Measurements from ENCODE around the gene FILIP1L.
"Not testable (repeated sequence)": the region's sequence is repeated elsewhere in the genome, so short reads cannot be mapped to it uniquely, and the experiment has no call there.

FILIP1L gene

DNA sequence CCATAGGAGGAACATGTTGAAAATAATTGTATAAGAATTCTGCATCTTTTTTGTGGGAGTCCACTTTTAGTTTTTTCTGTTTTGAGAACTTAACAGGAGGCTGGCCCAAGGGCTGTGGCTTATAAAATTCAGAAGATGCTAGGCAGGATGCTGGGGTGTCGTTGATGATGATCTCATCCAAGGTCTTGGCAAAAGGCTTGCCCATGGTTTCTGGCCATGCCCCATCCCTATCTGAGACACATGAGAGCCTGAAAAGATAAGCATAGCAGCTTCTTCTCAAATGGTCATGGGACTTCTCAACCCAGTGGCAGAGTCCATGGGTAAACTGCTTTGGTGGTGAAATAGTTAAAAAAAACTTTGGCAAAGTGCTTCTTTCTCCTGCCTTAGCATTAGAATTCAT is 261.4 kb downstream of the FILIP1L start:
- DNase-seq (ENCODE audit: extremely low read depth in 1 of 2, low read depth in 1 of 2) = no peak

DNA sequence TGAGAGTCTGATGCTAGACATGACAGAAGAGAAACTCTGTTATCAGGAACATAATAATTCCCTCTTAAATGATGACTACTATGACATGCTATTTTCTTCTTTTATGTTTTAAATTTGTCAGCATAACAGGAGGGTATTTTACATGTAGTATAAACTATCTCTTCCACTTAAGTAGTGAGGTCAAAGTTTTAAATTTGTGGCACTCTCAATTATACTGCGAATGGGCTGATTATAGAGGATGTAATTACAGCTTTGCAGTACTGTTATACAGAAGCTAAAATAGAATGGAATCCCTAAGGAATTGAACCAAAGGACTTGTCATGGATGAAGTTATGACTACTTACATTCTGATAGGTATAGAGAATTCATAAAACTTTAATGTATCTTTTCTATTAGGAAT is 262.3 kb downstream of the FILIP1L start:
- no peak for DNase-seq (ENCODE audit: extremely low read depth in 1 of 2, low read depth in 1 of 2)

DNA sequence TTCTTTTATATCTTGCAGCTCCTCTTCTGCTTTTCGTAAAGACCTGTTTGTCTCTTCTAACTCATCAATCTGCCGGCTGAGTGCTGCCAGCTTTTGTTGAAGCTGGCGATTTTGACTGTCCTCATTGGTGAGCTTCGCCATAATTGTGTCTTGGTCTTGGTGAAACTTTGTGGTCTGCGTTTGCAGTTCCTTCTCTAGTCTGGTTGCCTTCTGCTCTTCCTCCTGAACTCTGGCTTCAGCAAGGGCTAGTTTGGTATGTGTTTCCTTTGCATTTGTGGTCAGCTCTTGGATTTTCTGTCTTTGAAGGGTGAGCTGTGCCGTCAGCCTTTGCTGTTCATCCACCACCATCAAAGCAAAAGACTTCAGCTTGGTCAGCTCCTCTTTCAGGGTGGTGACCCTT is 263.7 kb downstream of the FILIP1L start:
- DNase-seq (ENCODE audit: extremely low read depth in 1 of 2, low read depth in 1 of 2) = no peak

DNA sequence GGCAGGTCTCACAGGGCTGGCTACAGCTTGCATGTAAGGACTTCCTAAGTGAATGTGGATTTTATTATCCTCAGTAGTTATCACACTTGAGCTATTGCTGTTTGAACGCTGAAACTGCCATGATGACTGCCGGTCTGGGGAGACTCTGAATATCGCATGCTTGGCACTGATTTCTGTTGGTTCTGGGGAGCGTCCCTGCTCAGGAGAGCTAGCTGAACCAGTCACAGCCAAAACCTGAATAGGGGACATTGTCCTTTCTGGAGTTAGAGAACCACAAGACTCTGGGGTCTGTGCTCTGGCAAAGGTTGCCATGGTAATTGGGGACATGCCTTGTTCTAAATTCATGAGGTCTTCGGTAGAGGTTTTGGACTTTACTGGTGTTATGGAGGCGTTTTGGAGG is 265.9 kb downstream of the FILIP1L start:
- no peak for DNase-seq (ENCODE audit: extremely low read depth in 1 of 2, low read depth in 1 of 2)

DNA sequence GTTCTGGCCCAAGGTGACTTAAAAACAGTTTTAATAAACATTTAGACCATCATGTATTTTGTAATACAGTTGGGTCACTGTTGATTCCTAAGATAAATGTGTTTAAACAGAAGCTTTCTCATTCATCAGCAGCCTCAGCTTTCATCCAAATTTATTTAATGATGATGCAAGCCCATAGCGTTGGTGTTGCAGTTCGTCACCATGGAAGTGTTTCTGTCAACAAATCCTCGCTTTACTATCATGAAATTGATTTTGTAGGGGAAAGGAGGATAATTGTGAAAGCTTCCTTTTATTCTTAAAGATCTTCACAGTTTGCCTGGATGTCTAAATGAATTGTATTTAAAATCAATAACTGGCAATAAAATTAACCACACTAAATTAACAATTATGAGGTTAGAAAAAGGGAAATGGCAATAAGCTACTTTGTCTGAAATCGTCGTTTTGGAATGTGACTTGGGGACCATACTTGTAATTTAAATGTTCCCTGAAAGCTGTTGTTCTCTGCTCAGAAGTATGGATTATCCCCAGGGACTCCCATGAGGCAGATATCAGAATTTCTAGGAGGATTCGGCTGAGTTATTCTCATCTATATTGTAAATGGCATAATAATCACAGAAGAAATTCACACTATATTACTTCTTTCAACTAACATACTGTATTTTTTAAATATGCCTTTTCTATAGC is 267.7 kb downstream of the FILIP1L start:
- DNase-seq (ENCODE audit: extremely low read depth in 1 of 2, low read depth in 1 of 2) = no peak

DNA sequence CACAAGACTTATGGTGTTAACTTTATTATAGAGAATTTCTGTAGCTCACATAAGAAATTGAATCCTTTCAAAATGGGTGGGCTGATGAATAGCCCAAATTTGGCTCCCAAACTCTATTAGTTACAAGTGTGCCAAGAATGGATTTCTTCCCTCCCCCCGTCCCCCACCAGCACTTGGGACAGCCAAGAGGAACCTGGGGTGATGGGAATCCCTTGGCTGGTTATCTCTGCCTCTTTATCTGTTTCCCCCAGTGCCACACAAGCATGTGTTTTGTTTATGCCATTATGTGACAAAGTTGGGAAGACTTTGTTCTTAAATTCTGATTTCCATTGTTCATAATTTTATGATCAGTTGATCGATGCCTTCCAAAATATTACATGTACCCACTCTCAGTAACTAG is 268.3 kb downstream of the FILIP1L start:
- DNase-seq (ENCODE audit: extremely low read depth in 1 of 2, low read depth in 1 of 2) = no peak

DNA sequence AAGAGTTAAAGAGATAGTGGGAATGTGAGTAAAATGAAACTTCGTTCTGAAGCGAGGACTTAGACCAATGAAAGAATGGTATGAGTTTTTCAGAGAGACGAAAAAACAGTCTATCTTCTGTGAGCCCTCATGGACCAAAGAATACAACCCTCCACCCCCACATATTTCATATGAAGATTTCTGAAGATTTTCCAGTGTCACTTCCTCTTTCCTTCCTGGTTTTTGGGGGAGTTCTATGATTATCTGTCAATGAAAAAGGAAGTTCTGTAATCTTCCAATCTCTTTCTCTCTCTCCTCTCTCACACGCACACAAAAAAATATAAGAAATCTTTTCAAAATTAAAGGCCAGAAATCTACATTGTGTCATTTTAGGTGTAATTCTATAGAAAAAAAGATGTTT is 269.0 kb downstream of the FILIP1L start:
- DNase-seq (ENCODE audit: extremely low read depth in 1 of 2, low read depth in 1 of 2) = no peak

DNA sequence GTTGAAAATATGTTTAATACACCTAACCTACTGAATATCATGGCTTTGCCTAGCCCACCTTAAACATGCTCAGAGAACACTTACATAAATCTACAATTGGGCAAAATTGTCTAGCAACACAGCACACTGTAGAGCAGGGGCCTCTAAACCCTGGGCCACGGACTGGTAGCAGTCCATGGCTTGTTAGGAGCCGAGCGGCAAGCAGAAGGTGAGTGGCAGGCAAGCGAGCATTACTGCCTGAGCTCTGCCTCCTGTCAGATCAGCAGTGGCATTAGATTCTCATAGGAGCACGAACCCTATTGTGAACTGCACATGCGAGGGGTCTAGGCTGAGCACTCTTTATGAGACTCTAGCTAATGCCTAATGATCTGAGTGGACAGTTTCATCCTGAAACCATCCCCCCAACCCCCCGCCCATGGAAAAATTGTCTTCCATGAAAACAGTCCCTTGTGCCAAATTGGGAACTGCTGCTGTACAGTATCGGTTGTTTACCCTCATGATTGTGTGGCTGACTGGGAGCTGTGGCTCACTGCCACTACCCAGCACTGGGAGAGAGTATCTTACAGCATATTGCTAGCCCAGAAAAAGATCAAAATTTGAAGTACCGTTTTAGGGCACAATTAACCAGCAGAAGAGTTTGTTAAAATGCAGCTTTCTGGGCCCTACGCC is 270.6 kb downstream of the FILIP1L start:
- no peak for DNase-seq (ENCODE audit: extremely low read depth in 1 of 2, low read depth in 1 of 2)

DNA sequence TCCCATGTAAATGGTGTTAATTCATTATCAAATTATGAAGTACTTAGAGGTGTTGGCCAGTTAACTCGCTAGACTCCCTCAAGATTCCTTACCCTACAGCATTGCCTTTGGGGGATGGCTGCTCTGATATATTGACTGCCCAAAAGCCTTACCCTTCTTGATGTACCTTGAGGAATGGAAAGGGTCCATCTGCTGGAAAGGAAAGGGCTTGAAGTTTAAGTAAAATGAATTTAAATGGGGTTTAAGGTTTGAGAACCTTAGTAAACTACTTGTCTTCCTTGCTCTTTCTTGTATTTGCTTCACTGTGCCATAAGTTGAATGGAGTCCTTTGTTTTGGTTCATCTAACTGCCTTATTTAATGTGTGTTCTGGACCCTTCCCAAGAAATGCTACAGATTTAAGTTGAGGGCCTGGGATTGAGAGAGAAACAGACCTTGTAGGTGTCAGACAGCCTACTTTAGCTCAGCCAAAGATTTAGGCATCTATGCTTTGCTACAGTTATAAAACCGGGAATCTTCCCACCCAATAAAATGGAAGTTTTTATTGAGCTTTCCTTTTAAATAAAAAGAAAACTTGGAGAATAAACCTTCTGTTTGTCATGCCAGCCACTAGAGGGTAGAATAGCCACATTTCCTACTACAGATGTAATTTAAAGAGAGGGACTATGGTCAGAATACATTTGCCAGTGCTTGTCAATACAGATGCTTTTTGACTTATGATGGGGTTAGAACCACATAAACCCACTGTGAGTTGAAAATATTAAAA is 271.3 kb downstream of the FILIP1L start:
- DNase-seq (ENCODE audit: extremely low read depth in 1 of 2, low read depth in 1 of 2) = no peak

DNA sequence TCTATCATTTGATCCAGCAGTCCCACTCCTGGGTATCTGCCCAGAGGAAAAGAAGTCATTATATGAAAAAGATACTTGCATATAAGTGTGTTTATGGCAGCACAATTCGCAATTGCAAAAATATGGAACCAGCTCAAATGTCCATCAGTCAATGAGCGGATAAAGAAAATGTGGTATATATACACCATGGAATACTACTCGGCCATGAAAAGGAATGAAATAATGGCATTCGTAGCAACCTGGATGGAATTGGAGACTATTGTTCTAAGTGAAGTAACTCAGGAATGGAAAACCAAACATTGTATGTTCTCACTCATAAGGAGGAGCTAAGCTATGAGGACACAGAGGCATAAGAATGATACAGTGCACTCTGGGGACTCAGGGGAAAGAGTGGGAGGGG is 272.4 kb downstream of the FILIP1L start:
- DNase-seq (ENCODE audit: extremely low read depth in 1 of 2, low read depth in 1 of 2) = not testable (repeated sequence)

DNA sequence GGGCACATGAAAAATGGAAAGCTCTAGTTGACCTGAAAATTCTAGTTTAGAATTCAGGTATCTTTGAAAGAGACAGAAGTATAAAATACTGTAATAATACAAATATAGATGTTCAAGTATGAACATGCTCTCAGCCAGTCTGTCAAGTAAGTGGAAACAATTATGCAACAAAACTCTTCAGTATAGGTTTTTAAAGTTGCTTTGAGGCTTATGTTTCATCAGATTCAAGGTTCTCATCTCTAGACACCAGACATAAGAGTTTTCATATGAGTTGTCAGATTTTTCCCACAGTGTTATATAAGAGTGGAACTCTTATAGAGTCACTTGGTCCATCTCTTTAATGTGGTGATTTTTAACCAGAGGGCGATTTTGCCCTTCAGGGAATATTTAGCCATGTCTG is 274.7 kb downstream of the FILIP1L start:
- no peak for DNase-seq (ENCODE audit: extremely low read depth in 1 of 2, low read depth in 1 of 2)

DNA sequence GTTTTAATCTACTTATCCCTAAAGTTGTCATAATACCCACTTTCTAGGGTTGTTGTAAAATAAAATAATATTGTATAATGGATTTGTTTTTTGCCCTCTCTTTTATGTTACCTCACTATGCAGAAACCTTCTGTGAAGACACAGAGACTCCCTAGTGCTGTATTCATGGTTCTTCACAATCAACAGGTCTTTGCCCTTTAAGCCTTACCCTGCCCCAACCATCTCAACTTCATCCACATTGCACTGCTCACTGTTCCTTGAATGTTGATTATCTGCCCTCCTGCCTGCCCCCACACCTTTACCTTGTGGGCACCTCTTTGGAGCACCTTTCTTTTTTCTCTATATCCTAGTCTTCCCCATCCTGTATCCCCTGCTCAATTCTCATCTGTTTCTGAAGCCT is 275.5 kb downstream of the FILIP1L start:
- no peak for DNase-seq (ENCODE audit: extremely low read depth in 1 of 2, low read depth in 1 of 2)

DNA sequence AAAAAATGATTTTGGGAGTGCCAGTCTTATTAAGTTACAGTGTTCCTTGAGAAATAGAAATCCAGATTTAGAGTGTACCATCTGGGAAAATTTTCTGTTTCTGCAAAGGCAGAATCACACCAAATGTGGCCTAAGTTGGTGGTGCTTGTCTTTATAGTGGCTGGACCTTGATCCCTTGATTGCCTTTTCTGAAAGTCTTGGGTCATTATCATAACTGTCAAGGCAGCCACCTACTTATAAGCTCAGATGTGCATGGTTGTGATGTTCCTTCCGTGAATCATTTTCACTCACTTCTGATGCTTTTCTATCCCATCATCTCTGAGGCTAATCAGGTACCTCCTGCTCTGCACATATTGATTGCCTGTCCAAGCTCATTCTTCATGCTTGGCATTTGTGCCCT is 276.6 kb downstream of the FILIP1L start:
- no peak for DNase-seq (ENCODE audit: extremely low read depth in 1 of 2, low read depth in 1 of 2)

DNA sequence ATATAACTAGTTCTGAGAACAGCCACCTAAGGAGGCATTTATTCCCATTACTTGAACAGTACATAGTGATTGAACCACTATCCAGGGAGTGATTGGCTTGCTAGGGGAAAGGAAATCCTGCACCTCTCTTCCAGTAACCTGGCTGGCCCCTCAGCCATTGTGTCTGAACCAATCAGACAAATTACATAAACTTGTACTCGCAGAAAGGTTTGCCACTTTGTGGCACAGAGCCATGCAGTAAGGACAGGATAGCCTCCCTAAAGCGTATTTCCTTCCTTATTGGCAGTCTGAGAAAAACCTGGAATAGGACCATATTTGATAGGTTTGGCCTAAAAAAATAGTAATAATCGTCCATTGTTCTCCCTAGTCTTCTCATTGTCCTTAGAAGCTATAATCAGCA is 277.6 kb downstream of the FILIP1L start:
- DNase-seq (ENCODE audit: extremely low read depth in 1 of 2, low read depth in 1 of 2) = no peak

DNA sequence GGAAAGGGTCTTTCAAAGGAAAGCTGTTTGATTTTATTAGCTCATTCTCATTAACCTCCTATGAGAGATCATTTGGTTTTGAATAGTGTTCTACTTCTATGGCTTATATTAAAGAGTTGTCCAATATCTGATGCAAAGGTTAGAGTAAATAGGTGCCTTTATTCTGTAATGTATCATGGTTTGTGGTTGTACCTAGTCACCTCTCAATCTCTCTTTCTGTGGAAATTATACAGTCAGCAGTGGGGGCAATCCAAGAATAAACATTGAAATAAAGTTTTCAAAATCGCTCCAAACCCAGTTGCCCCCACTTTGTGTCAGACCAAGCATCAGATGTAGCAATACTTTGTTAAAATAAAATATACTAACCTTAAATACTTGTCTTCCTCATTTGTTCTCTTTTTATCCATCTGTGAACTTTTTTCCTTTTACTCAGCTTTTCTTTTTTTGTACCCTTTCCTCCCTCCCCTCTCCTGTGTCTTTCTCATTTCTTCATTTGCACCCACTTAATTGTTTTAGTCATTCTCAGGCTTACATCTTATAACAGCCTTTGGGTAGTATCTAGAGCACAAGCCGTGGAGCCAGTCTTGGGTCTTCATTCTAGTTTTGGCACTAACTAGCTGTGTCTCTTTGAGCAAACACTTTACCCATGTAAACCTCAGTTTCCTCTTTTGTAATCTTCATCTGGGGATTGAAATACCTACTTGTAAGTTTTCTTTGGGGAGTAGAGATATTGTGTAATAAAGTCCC is 279.9 kb downstream of the FILIP1L start:
- DNase-seq (ENCODE audit: extremely low read depth in 1 of 2, low read depth in 1 of 2) = no peak

DNA sequence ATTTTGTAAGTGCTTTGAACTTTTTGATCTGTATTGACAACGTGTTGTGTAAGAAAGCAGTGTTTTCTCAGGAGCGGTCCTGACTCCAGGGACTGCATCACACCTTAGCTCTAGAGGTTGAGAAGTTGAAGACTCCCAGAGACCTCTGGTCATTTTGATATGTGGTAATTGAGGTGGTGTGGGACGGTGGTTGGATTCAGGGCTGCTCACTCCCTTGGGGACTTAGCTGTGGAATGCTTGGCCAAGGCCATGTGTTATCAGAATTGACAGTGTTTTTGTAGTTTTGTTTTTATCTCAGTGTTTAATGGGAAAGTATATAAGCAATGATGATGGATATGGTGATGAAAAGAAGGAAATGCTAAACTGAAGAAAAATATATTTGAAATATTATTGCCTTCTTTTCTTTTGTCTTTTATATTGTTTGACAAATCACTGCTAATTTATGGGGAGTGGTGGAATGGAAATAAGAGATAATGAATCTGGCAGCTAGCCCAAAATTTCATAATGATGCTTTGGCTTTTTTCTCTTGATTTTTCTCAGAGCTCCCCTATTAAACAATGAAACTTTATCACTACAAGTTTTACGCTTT is 280.6 kb downstream of the FILIP1L start:
- no peak for DNase-seq (ENCODE audit: extremely low read depth in 1 of 2, low read depth in 1 of 2)

DNA sequence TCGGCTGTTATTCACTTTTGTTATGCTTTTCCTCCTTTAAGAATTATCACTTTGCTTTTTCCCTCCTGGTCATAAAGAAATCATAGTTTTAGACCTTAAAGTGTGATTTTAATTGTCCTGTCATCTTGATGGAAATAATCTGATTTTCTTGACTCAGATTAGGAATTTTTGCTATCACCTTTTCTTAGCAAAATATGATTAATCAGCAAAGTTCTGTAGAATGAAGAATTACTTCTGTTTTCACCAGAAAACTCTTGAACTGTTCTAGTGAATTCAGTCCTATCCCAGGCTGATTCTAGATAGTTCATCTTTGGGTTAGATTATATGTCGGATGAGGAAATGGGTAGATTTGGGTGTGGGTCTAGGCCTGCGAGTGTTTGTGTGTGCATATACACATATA is 284.5 kb downstream of the FILIP1L start:
- no peak for DNase-seq (ENCODE audit: extremely low read depth in 1 of 2, low read depth in 1 of 2)

DNA sequence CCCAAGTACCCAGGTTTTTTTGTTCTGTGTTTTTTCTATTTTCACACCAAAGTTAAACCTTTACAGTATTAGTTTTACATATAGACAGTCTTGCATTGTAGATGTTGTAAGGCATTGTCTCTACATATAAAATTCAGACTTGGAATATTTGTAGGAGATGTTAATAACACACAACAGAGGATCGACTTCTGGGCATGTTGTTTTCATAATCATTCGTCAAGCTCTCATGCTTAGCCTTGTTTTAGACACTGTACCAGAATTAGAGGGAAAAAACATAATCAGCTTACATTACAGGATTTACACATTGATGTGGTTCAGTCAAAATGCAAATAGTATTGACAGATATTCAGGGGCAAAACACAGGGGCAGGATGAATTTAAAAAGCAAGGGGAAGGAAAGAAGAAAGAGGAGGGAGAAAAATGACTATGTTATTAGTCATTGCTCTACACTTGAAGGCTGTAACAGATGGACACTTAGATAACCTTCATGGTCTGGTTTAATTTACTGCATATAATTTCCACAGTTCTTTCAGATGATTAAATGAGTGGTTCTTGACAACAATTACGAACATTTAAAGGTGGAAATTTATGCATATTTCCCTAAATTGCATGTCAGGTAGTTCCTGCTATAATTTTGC is 289.2 kb downstream of the FILIP1L start:
- DNase-seq (ENCODE audit: extremely low read depth in 1 of 2, low read depth in 1 of 2) = no peak

DNA sequence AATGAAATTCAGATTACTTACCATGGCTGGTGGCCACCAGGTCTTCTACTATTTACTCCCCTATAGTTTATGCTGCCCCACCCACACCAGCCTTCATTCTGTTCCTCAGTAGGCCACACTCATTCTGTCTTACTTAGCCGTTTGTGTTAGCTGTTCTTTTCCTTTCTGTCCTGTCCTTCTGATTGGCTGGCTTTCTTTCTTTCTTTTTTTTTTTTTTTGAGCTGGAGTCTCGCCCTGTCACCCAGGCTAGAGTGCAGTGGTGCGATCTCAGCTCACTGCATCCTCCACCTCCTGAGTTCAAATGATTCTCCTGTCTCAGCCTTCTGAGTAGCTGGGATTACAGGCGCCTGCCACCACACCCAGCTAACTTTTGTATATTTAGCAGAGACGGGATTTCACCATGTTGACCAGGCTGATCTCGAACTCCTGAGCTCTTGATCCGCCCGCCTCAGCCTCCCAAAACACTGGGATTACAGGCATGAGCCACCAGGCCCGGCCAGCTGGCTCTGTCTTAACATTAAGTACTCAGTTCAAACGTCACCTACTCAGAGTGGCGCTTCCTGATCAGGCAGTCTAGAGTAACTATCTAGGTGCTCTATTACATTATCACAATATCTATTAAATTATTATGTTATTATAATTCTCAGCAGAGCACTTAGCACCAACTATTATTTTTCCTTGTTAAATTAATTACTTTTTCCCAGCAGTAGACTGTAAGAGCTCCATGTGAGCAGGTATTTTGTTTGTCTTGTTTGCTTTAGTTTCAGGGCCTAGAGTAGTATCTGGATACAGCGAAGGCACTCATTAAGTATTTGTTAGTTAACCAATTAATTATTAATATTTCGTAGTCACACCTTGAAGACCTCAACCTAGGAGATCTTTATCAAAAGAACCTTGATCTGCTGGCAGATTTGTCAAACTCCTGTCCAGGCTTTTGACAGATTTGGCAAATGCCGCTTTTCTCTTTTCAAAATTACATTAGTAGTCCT is 290.3 kb downstream of the FILIP1L start:
- no peak for DNase-seq (ENCODE audit: extremely low read depth in 1 of 2, low read depth in 1 of 2)
